ENCODE data around the gene RSRP1.

RSRP1 gene

GRCh38 chr1:25216123-25216522 is 31.1 kb downstream of the RSRP1 start:
- peaks cover 5% of the 10 kb centered on the region for H3K4me1 Mint-ChIP-seq (ENCODE audit: low read depth)
- peaks cover 7% of the 10 kb centered on the region for H3K36me3 Mint-ChIP-seq (ENCODE audit: low read depth)
- H3K9me3 Mint-ChIP-seq: no peaks in the 10 kb centered on the region
- no peak overlapping the region for H3K4me3 Mint-ChIP-seq
- H3K27me3 Mint-ChIP-seq (ENCODE audit: low read depth): peaks cover 6% of the 10 kb centered on the region
- H3K27ac Mint-ChIP-seq: no peak overlapping the region

DNA sequence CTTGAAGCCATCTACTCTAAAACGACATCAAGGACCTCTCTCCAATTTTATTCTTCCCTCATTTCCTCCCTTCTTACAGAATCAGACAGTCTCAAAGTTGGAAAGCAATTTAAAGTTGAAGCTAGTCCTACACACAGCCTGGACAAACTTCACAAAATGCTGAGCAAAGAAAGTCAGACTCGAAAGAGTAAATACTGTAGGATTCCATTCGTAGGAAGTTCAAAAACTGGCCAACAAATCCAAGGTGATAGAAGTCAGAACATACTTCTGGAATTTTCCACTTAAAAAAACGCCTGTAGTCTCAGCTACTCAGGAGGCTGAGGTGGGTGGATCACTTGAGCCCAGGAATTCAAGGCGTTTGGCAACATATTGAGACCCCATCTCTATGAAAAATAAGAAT is 34.5 kb downstream of the RSRP1 start:
- Mint-ChIP-seq H3K9me3 (no peaks in the 10 kb centered on the region), H3K27me3 (ENCODE audit: low read depth) (peaks cover 29% of the 10 kb centered on the region), H3K36me3 (ENCODE audit: low read depth) (no peaks in the 10 kb centered on the region), H3K27ac (no peak overlapping the region), H3K4me1 (ENCODE audit: low read depth) (peaks cover 5% of the 10 kb centered on the region), H3K4me3 (no peak overlapping the region)

DNA sequence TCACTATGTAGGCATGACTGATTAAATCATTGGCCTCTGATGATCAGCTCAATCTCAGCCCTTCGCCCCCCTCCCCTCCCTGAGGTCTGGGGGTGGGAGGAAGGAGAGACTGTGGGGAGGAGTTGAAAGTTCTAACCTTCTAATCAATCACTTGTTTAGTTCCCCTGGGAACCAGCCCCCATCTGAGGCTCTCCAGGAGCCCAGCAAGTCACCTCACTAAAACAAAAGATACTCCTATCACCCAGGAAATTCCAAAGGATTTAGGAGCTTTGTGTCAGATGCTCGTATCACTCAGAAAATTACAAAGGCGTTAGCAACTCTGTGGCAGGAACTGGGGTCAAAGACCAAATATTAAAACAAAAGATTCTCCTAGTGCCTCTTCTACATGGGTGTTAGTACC is 36.5 kb downstream of the RSRP1 start:
- H3K36me3 Mint-ChIP-seq (ENCODE audit: low read depth): no peaks in the 10 kb centered on the region
- H3K4me1 Mint-ChIP-seq (ENCODE audit: low read depth): peaks cover under 1% of the 10 kb centered on the region
- H3K4me3 Mint-ChIP-seq: no peak overlapping the region
- H3K9me3 Mint-ChIP-seq: no peaks in the 10 kb centered on the region
- H3K27ac Mint-ChIP-seq: no peak overlapping the region
- H3K27me3 Mint-ChIP-seq (ENCODE audit: low read depth): peaks cover 35% of the 10 kb centered on the region

- Mint-ChIP-seq H3K4me3 (no peak overlapping the region), H3K36me3 (ENCODE audit: low read depth) (no peaks in the 10 kb centered on the region), H3K9me3 (no peaks in the 10 kb centered on the region), H3K27ac (no peak overlapping the region), H3K4me1 (ENCODE audit: low read depth) (no peaks in the 10 kb centered on the region), H3K27me3 (ENCODE audit: low read depth) (peaks cover 44% of the 10 kb centered on the region)
Measured at GRCh38 chr1:25209516-25209915, 37.7 kb downstream of the RSRP1 start.

- Mint-ChIP-seq H3K36me3 (ENCODE audit: low read depth) (no peaks in the 10 kb centered on the region), H3K9me3 (no peaks in the 10 kb centered on the region), H3K27ac (no peak overlapping the region), H3K4me3 (no peak overlapping the region), H3K4me1 (ENCODE audit: low read depth) (no peaks in the 10 kb centered on the region), H3K27me3 (ENCODE audit: low read depth) (peaks cover 44% of the 10 kb centered on the region)
Measured at GRCh38 chr1:25208561-25209222, 38.6 kb downstream of the RSRP1 start.

DNA sequence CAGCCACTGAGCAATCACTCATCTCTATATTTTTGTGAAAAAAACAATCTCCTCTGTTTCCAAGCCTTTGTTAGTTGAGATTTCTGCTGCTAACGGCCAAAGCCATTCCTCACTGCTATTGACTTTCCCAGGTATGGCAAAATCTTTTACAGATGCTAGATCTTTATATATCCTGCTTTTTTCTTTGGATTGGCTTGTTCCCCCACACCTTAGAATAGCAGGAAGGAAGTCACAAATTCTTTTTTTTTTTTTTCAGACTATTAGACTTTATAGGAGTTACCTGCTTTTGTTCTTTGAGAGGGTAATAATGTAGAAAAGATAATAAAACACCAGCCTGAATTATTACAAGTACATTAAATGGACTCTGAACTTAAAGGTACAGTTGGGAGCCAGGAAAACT is 39.2 kb downstream of the RSRP1 start:
- Mint-ChIP-seq H3K9me3 (no peaks in the 10 kb centered on the region), H3K4me3 (no peak overlapping the region), H3K27ac (no peak overlapping the region), H3K36me3 (ENCODE audit: low read depth) (no peaks in the 10 kb centered on the region), H3K4me1 (ENCODE audit: low read depth) (no peaks in the 10 kb centered on the region), H3K27me3 (ENCODE audit: low read depth) (peaks cover 44% of the 10 kb centered on the region)

- Mint-ChIP-seq H3K4me1 (ENCODE audit: low read depth) (no peaks in the 10 kb centered on the region), H3K9me3 (no peaks in the 10 kb centered on the region), H3K36me3 (ENCODE audit: low read depth) (no peaks in the 10 kb centered on the region), H3K27ac (no peak overlapping the region), H3K4me3 (no peak overlapping the region), H3K27me3 (ENCODE audit: low read depth) (peaks cover 39% of the 10 kb centered on the region)
Measured at GRCh38 chr1:25206201-25206600, 41.1 kb downstream of the RSRP1 start.

DNA sequence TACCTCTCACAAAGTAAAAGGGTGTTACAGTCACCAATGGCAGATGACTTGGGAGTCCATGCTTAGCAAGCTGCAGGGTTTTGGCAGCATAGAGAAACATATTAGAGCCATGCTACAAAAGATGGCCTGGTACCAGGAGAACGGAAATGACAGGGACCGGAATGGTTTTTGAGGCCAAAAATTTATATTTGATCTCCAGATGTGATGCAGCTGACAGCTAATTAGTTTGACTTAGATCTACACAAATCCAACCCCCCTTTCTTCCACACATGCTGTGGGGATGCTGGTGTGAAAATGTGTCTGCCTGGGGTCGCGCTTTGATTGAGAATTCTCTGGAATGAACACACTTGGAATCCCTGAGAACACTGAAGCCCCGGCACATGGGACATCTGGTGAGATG is 41.5 kb downstream of the RSRP1 start:
- H3K36me3 Mint-ChIP-seq (ENCODE audit: low read depth): no peaks in the 10 kb centered on the region
- H3K9me3 Mint-ChIP-seq: no peaks in the 10 kb centered on the region
- H3K27ac Mint-ChIP-seq: no peak overlapping the region
- peaks cover 36% of the 10 kb centered on the region for H3K27me3 Mint-ChIP-seq (ENCODE audit: low read depth)
- no peak overlapping the region for H3K4me3 Mint-ChIP-seq
- no peaks in the 10 kb centered on the region for H3K4me1 Mint-ChIP-seq (ENCODE audit: low read depth)

DNA sequence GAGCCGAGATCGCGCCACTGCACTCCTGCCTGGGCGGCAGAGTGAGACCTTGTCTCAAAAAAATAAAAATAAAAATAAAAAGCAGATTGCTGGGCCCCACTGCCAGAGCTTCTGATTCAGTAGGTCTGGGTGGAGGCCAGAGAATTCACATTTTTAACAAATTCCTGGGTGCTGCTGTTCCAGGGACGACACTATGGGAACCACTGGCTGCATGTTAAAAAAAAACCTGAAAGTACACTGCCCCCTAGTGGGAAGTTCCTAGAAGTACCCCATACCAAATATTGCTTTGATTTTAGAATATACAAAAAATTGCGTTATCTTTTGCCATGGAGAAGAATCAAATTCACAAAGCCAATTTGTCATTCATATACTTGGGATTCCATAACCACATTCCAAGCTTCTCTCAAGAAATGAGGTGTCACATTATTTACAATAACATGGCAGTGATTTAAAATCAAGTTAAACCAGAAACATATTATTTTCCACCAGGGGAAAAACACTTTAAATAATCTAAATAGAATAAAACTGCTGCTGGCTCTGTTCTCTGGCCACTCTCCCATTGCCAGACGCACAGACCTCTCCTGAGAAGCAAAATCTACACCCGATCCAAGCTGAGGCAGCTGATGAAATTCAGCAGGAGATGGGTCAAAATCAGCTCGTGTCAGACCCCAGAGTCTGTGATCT is 42.3 kb downstream of the RSRP1 start:
- no peaks in the 10 kb centered on the region for H3K4me1 Mint-ChIP-seq (ENCODE audit: low read depth)
- H3K27ac Mint-ChIP-seq: no peak overlapping the region
- H3K4me3 Mint-ChIP-seq: no peak overlapping the region
- no peaks in the 10 kb centered on the region for H3K9me3 Mint-ChIP-seq
- peaks cover 27% of the 10 kb centered on the region for H3K27me3 Mint-ChIP-seq (ENCODE audit: low read depth)
- no peaks in the 10 kb centered on the region for H3K36me3 Mint-ChIP-seq (ENCODE audit: low read depth)

DNA sequence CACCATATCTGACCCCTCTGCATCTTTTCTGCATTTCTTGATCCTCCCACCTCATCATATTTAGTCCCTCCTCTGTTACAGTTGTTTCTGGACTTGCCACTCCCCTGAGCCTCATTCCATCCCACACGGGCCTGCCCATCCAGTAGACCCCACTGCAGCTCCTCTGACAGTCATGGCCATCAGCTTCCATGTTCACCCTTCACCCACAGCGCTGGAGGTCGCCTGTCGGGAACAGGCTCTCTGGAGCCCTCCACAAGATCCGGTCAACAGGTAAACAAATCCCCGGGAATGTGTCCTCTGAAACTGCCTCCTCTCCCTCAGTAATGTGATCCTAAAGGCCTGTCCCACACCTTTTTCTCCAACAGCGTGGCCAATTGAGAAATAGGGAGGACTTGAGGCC is 46.2 kb downstream of the RSRP1 start:
- Mint-ChIP-seq H3K9me3 (no peaks in the 10 kb centered on the region), H3K27ac (no peak overlapping the region), H3K36me3 (ENCODE audit: low read depth) (no peaks in the 10 kb centered on the region), H3K4me3 (no peak overlapping the region), H3K4me1 (ENCODE audit: low read depth) (peaks cover 4% of the 10 kb centered on the region), H3K27me3 (ENCODE audit: low read depth) (peaks cover 22% of the 10 kb centered on the region)

DNA sequence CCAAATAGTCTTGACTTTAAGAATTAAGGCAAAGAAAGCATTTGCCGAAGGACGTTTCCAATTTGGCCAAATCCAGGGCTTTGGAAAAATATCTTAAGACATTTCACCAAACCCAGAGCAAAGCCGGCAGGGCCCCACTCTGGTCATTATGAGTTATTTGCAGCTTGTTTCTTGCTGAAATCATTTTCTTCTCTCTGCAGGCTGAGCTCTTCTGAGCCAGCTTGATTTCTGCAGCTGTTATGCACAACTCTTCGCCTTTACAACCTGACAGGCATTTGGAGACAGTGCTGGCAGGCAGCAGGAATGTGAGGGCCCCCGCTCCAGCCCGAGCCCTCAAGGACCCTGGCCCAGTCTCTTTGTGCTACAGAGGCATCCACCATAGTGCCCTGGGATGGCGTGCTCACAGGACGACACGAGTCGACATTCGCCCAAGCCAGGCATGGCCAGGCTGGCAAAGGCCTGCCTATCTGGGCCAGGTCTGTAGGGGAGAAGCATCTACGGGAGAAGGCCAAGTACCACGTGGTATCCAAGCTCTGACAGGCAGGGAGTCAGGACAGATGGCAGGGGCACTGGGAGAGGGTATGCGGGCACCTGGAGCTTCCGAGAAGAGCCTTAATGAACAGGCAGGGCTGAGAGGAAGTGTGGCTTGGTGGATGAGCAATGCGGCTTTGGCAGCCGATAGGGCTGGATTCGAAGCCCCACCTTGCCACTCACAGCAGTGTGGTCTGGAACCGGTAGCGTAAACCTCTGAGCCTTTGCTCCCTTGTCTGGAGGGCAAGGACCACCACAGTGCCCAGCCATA is 47.2 kb downstream of the RSRP1 start:
- H3K4me3 Mint-ChIP-seq: no peak overlapping the region
- H3K36me3 Mint-ChIP-seq (ENCODE audit: low read depth): no peaks in the 10 kb centered on the region
- peaks cover 4% of the 10 kb centered on the region for H3K4me1 Mint-ChIP-seq (ENCODE audit: low read depth)
- no peaks in the 10 kb centered on the region for H3K9me3 Mint-ChIP-seq
- H3K27ac Mint-ChIP-seq: no peak overlapping the region
- H3K27me3 Mint-ChIP-seq (ENCODE audit: low read depth): peaks cover 12% of the 10 kb centered on the region

DNA sequence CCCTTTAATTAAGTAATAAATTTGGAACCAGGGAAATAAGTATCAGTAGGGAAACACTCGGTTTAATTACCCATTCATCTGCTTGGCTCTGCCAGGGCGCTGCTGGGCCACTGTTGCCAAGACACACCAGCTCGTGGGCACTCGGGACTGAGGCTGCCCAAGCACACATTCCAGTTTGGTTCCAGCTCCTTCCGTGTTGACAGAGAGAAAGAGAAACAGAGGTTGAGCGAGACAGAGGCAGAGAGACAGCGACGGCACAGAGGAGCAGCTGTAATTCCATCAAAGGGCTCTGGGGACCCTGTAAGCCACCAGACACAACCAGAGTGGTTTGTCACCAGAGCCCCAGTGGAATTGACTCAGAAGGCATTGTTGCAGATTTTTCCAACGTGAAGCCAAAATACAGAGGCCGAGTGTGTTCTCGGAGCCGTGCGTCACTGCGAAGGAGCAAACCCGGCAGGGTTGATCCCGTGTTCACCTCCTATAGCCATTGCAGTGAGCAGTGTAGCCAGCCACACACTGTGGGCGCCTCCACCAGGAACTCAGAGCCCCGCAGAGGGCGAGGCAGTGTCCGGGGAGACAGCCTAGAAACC is 48.5 kb downstream of the RSRP1 start:
- Mint-ChIP-seq H3K27me3 (ENCODE audit: low read depth) (peaks cover 15% of the 10 kb centered on the region), H3K4me1 (ENCODE audit: low read depth) (peaks cover 4% of the 10 kb centered on the region), H3K27ac (no peak overlapping the region), H3K4me3 (no peak overlapping the region), H3K9me3 (no peaks in the 10 kb centered on the region), H3K36me3 (ENCODE audit: low read depth) (no peaks in the 10 kb centered on the region)

DNA sequence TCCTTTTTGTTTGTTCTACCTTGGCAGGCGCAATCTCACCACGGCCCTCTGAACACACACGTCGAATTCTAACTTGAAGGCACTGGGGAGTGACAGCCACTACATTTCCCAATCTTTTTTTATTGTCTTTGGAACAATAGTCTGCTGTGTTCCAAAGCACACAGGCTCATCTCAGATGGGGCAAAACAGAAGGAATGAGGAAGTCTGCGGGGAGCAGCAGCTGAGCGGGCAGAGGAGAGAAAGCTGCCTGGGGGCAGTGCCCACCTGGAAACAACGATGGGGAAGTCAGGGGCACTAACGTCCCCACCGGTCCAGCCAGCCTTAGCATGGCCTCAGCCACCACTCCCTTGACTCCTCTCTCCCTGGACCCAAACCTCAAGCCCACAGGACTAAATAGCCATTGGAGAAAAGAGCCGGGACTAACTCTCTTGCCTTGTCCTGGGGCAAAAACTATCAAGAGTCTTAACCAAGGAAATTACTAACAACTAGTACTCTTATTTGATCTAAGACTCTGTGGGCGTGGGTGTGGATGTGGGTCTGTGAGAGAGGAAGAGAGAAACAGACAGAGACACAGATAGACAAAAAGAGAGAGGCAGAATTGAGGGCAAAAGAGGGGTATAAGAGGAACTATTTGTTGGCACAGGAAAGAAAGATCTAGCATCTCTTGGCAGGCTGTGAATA is 49.1 kb downstream of the RSRP1 start:
- Mint-ChIP-seq H3K4me1 (ENCODE audit: low read depth) (peaks cover 4% of the 10 kb centered on the region), H3K36me3 (ENCODE audit: low read depth) (no peaks in the 10 kb centered on the region), H3K27me3 (ENCODE audit: low read depth) (peaks cover 15% of the 10 kb centered on the region), H3K4me3 (no peak overlapping the region), H3K9me3 (no peaks in the 10 kb centered on the region), H3K27ac (no peak overlapping the region)

GRCh38 chr1:25197235-25197975 is 49.8 kb downstream of the RSRP1 start:
- no peaks in the 10 kb centered on the region for H3K36me3 Mint-ChIP-seq (ENCODE audit: low read depth)
- no peak overlapping the region for H3K4me3 Mint-ChIP-seq
- no peaks in the 10 kb centered on the region for H3K9me3 Mint-ChIP-seq
- H3K4me1 Mint-ChIP-seq (ENCODE audit: low read depth): peaks cover 4% of the 10 kb centered on the region
- peaks cover 15% of the 10 kb centered on the region for H3K27me3 Mint-ChIP-seq (ENCODE audit: low read depth)
- H3K27ac Mint-ChIP-seq: no peak overlapping the region

Data from T-helper 1 cell treated with Interleukin-12 subunit alpha and Interleukin-12 subunit beta and Interleukin-4 antibody, amounts not matched to agents 30 μg/mL and 1 μg/mL, for 36 hours (primary cell).